NCI-H2196 (cell line): Measurements from ENCODE around the gene NOXRED1.

Source experiments
- DNase-seq: peaks from one replicate; lab custom pipeline; 2025; ENCODE audit not compliant: unreplicated experiment; lab: John Stamatoyannopoulos, UW

The NOXRED1 gene

GRCh38 chr14:77344377-77344996 is 78.8 kb downstream of the NOXRED1 start:
- no peak for DNase-seq
